Peyer's patch (tissue), 4 donors: ENCODE results near the gene LYPD4. TPM values are rescaled to one million over a fixed set of nuclear protein-coding genes. Genes with fewer than 3 reads are reported as not detected.

Experiments used
- DNase-seq, 3 donors: peaks; one replicate each; pipeline ENCODE4 v3.0.0-alpha.2; 2017 to 2019
- H3K27ac ChIP-seq, 4 donors: fragments of 200-600 bp; sonication (generic); one replicate each; pipeline ENCODE4 v1.5.1; 2016 to 2019
- H3K27me3 ChIP-seq, 2 donors: fragments of 200-600 bp; sonication (generic); one replicate each; pipeline ENCODE4 v1.5.1; 2019
- H3K36me3 ChIP-seq, 3 donors: fragments of 200-600 bp; sonication (generic); one replicate each; pipeline ENCODE4 v1.5.1; 2016 to 2019
- H3K4me1 ChIP-seq, 4 donors: fragments of 200-600 bp; sonication (generic); one replicate each; pipeline ENCODE4 v1.5.1; 2016 to 2019
- H3K4me3 ChIP-seq, 4 donors: fragments of 200-600 bp; sonication (generic); 1 replicate in 3 of 4; 2 replicates in 1 of 4; pipeline ENCODE4 v1.5.1; 2016 to 2019; ENCODE audit warnings: mild to moderate bottlenecking in 1 of 4
- H3K9me3 ChIP-seq, 4 donors: fragments of 200-600 bp; sonication (generic); one replicate each; pipeline ENCODE4 v1.5.1; 2016 to 2019; ENCODE audit warnings: mild to moderate bottlenecking in 1 of 4
- CTCF ChIP-seq, 6 experiments: fragments of 450-650 bp in 4 of 6; fragments of 200-600 bp in 2 of 6; sonication (generic) in 1 of 6; IDR thresholded peaks; one replicate each; pipeline ENCODE4 v1.5.1; 2017 to 2019; ENCODE audit warnings: antibody characterized with exemption in 6 of 6, mild to moderate bottlenecking in 3 of 6, moderate library complexity in 1 of 6
- POLR2A ChIP-seq, 2 donors: fragments of 450-650 bp; IDR thresholded peaks; one replicate each; pipeline ENCODE4 v1.5.1; 2017; ENCODE audit warnings: antibody characterized with exemption in 2 of 2, mild to moderate bottlenecking in 2 of 2, moderate library complexity in 2 of 2
- total RNA-seq, 4 donors: library from RNA; depleted of rRNA; stranded (reverse); fragments of >200 nt; gene quantifications; one replicate each; pipeline ENCODE4 v1.1.0, GENCODE V29; 2016

The LYPD4 gene
- total RNA-seq, 4 donors from 2014 or later = not detected

- H3K4me1 ChIP-seq = peaks cover 0 to 8% (median 0%) of the 10 kb centered on the region in 4 donors
- H3K4me3 ChIP-seq = no peak overlapping the region
- H3K27me3 ChIP-seq = no peaks in the 10 kb centered on the region
- TF ChIP-seq CTCF (IDR thresholded peaks at IDR 0.05) (no peak), POLR2A (IDR thresholded peaks at IDR 0.05) (no peak)
- no peaks in the 10 kb centered on the region for H3K9me3 ChIP-seq
- H3K36me3 ChIP-seq = no peaks in the 10 kb centered on the region
- H3K27ac ChIP-seq = peak overlapping the region in 1 of 4 donors; percentile 31
- peak in 1 of 3 donors; percentile 30 for DNase-seq
Measured at GRCh38 chr19:41802770-41803169, 41.7 kb downstream of the LYPD4 start.

- TF ChIP-seq POLR2A (IDR thresholded peaks at IDR 0.05) (no peak), CTCF (IDR thresholded peaks at IDR 0.05) (no peak)
- Histone ChIP-seq H3K4me1 (peaks cover 0 to 8% (median 0%) of the 10 kb centered on the region in 4 donors), H3K4me3 (no peak overlapping the region), H3K27me3 (no peaks in the 10 kb centered on the region), H3K36me3 (no peaks in the 10 kb centered on the region), H3K27ac (peak overlapping the region in 1 of 4 donors; percentile 39), H3K9me3 (no peaks in the 10 kb centered on the region)
- DNase-seq = no peak
Measured at GRCh38 chr19:41801792-41802211, 42.7 kb downstream of the LYPD4 start.

GRCh38 chr19:41801031-41801430 lies 43.5 kb downstream of the LYPD4 start:
- no peak for DNase-seq
- Histone ChIP-seq H3K4me3 (no peak overlapping the region), H3K9me3 (no peaks in the 10 kb centered on the region), H3K27ac (no peak overlapping the region), H3K27me3 (no peaks in the 10 kb centered on the region), H3K36me3 (no peaks in the 10 kb centered on the region), H3K4me1 (peaks cover 0 to 8% (median 0%) of the 10 kb centered on the region in 4 donors)
- TF ChIP-seq CTCF (IDR thresholded peaks at IDR 0.05) (no peak), POLR2A (IDR thresholded peaks at IDR 0.05) (no peak)

- H3K27me3 ChIP-seq = no peaks in the 10 kb centered on the region
- peaks cover 0 to 8% (median 0%) of the 10 kb centered on the region in 4 donors for H3K4me1 ChIP-seq
- DNase-seq = no peak
- no peaks in the 10 kb centered on the region for H3K36me3 ChIP-seq
- no peaks in the 10 kb centered on the region for H3K9me3 ChIP-seq
- TF ChIP-seq POLR2A (IDR thresholded peaks at IDR 0.05) (no peak), CTCF (IDR thresholded peaks at IDR 0.05) (no peak)
- H3K4me3 ChIP-seq = no peak overlapping the region
- H3K27ac ChIP-seq = no peak overlapping the region
Measured at GRCh38 chr19:41799444-41800000, 45.0 kb downstream of the LYPD4 start.

- H3K27me3 ChIP-seq = no peaks in the 10 kb centered on the region
- H3K9me3 ChIP-seq = no peaks in the 10 kb centered on the region
- H3K36me3 ChIP-seq = no peaks in the 10 kb centered on the region
- no peak overlapping the region for H3K27ac ChIP-seq
- TF ChIP-seq CTCF (IDR thresholded peaks at IDR 0.05) (no peak), POLR2A (IDR thresholded peaks at IDR 0.05) (no peak)
- DNase-seq = no peak
- H3K4me1 ChIP-seq = peaks cover 0 to under 1% (median 0%) of the 10 kb centered on the region in 4 donors
- no peak overlapping the region for H3K4me3 ChIP-seq
Measured at GRCh38 chr19:41796901-41797300, 47.6 kb downstream of the LYPD4 start.

GRCh38 chr19:41796362-41796761 lies 48.1 kb downstream of the LYPD4 start, which contains the start of gene CEACAM3:
CEACAM3 (plus strand) TSS chr19:41796587; CDS start chr19:41796678, 91 bp downstream.
- Histone ChIP-seq H3K4me3 (no peak within 1 kb of the TSS), H3K4me1 (no peaks in the 10 kb centered on the region), H3K36me3 (no peaks in the 10 kb centered on the region), H3K9me3 (no peaks in the 10 kb centered on the region), H3K27me3 (no peaks in the 10 kb centered on the region), H3K27ac (no peak within 1 kb of the TSS)
- TF ChIP-seq CTCF (IDR thresholded peaks at IDR 0.05) (no peak), POLR2A (IDR thresholded peaks at IDR 0.05) (no peak)
- DNase-seq = no peak
